ENCODE measurements around the gene HPS4. TPM values are rescaled to one million over a fixed set of nuclear protein-coding genes. Genes with fewer than 3 reads are reported as not detected.

The HPS4 gene
- total and polyA plus RNA-seq, 4 experiments from 2014 or later: 7.9 to 59.7 (median 36.9) TPM

GRCh38 chr22:26524870-26525269 is 41.3 kb upstream of the HPS4 start:
- ChIA-PET CTCF (ENCODE audit: partially characterized antibody) (interaction anchor here (1.1 kb wide), 1 partner anchor 105 kb away, joined by 3 read pairs; no protein-coding TSS in a partner anchor), POLR2A (ENCODE audit: partially characterized antibody) (no interaction called here)
- Histone ChIP-seq H3K36me3 (ENCODE audit: insufficient read depth, low read length) (peaks cover 27% of the 10 kb centered on the region), H3K9me3 (ENCODE audit: control insufficient read depth in 1 of 2, low read length in 2 of 2) (no peaks in the 10 kb centered on the region), H3K27me3 (ENCODE audit: insufficient read depth, low read length) (no peaks in the 10 kb centered on the region), H3K4me3 (ENCODE audit: low read length in 2 of 2) (no peak overlapping the region), H3K27ac (ENCODE audit: low read depth, low read length) (no peak overlapping the region), H3K4me1 (ENCODE audit: insufficient read depth, low read length) (no peaks in the 10 kb centered on the region)
- intact Hi-C loops (cut with micrococcal nuclease): no loop called here
- no peak for DNase-seq
- no peaks in the 10 kb centered on the region for H3K9me3 Mint-ChIP-seq
- H3K4me3 Mint-ChIP-seq: no peak overlapping the region
- H3K27me3 Mint-ChIP-seq: no peaks in the 10 kb centered on the region
- no peak overlapping the region for H3K27ac Mint-ChIP-seq
- no peaks in the 10 kb centered on the region for H3K4me1 Mint-ChIP-seq
- H3K36me3 Mint-ChIP-seq: peaks cover 30 to 49% of the 10 kb centered on the region in 2 donors

GRCh38 chr22:26522592-26522991 is 39.0 kb upstream of the HPS4 start:
- Mint-ChIP-seq H3K9me3 (no peaks in the 10 kb centered on the region), H3K4me3 (no peak overlapping the region), H3K27me3 (no peaks in the 10 kb centered on the region), H3K27ac (peak overlapping the region in 1 of 7 donors; percentile 46), H3K36me3 (peaks cover 26 to 37% of the 10 kb centered on the region in 2 donors), H3K4me1 (no peaks in the 10 kb centered on the region)
- H3K9me3 ChIP-seq (ENCODE audit: control insufficient read depth in 1 of 2, low read length in 2 of 2): no peaks in the 10 kb centered on the region
- intact Hi-C loops (cut with micrococcal nuclease): no loop called here
- CTCF ChIA-PET (ENCODE audit: partially characterized antibody): no interaction called here
- no peak for DNase-seq
- H3K4me1 ChIP-seq (ENCODE audit: insufficient read depth, low read length): no peaks in the 10 kb centered on the region
- POLR2A ChIA-PET (ENCODE audit: partially characterized antibody): interaction anchor here (1.0 kb wide), 1 partner anchor 149 kb away, joined by 3 read pairs; no protein-coding TSS in a partner anchor
- H3K4me3 ChIP-seq (ENCODE audit: low read length in 2 of 2): no peak overlapping the region
- H3K27me3 ChIP-seq (ENCODE audit: insufficient read depth, low read length): no peaks in the 10 kb centered on the region
- H3K27ac ChIP-seq (ENCODE audit: low read depth, low read length): no peak overlapping the region
- peaks cover 19% of the 10 kb centered on the region for H3K36me3 ChIP-seq (ENCODE audit: insufficient read depth, low read length)

- POLR2A ChIA-PET (ENCODE audit: partially characterized antibody): no interaction called here
- CTCF ChIA-PET (ENCODE audit: partially characterized antibody): no interaction called here
- H3K4me1 Mint-ChIP-seq: no peaks in the 10 kb centered on the region
Measured at GRCh38 chr22:26522012-26522411, 38.4 kb upstream of the HPS4 start.

GRCh38 chr22:26517429-26517828 is 33.8 kb upstream of the HPS4 start:
- POLR2A ChIA-PET (ENCODE audit: partially characterized antibody): interaction anchor here (1.0 kb wide), 1 partner anchor 142 kb away, joined by 3 read pairs; no protein-coding TSS in a partner anchor
- no peak overlapping the region for H3K4me3 ChIP-seq (ENCODE audit: low read length in 2 of 2)
- no peaks in the 10 kb centered on the region for H3K27me3 Mint-ChIP-seq
- peaks cover 7 to 15% (median 13%) of the 10 kb centered on the region in 4 donors for H3K4me1 Mint-ChIP-seq
- H3K27ac ChIP-seq (ENCODE audit: low read depth, low read length): no peak overlapping the region
- H3K36me3 ChIP-seq (ENCODE audit: insufficient read depth, low read length): no peaks in the 10 kb centered on the region
- no peaks in the 10 kb centered on the region for H3K9me3 Mint-ChIP-seq
- H3K36me3 Mint-ChIP-seq: peaks cover 0 to 6% of the 10 kb centered on the region in 2 donors
- DNase-seq: no peak
- CTCF ChIA-PET (ENCODE audit: partially characterized antibody): interaction anchor here (0.9 kb wide), 1 partner anchor 14 kb away, joined by 3 read pairs; no protein-coding TSS in a partner anchor
- peaks cover 9% of the 10 kb centered on the region for H3K4me1 ChIP-seq (ENCODE audit: insufficient read depth, low read length)
- H3K27me3 ChIP-seq (ENCODE audit: insufficient read depth, low read length): no peaks in the 10 kb centered on the region
- peak overlapping the region in 1 of 7 donors; percentile 19 for H3K27ac Mint-ChIP-seq
- intact Hi-C loops (cut with micrococcal nuclease): no loop called here
- no peaks in the 10 kb centered on the region for H3K9me3 ChIP-seq (ENCODE audit: control insufficient read depth in 1 of 2, low read length in 2 of 2)
- no peak overlapping the region for H3K4me3 Mint-ChIP-seq

More at GRCh38 chr22:26522012-26522411, 38.4 kb upstream of the HPS4 start:
- H3K27me3 ChIP-seq (ENCODE audit: insufficient read depth, low read length): no peaks in the 10 kb centered on the region
- peaks cover 22 to 33% of the 10 kb centered on the region in 2 donors for H3K36me3 Mint-ChIP-seq
- H3K27ac ChIP-seq (ENCODE audit: low read depth, low read length): no peak overlapping the region
- H3K9me3 ChIP-seq (ENCODE audit: control insufficient read depth in 1 of 2, low read length in 2 of 2): no peaks in the 10 kb centered on the region
- H3K4me1 ChIP-seq (ENCODE audit: insufficient read depth, low read length): no peaks in the 10 kb centered on the region
- H3K4me3 ChIP-seq (ENCODE audit: low read length in 2 of 2): no peak overlapping the region
- intact Hi-C loops (cut with micrococcal nuclease): no loop called here
- H3K36me3 ChIP-seq (ENCODE audit: insufficient read depth, low read length): peaks cover 13% of the 10 kb centered on the region
- no peak for DNase-seq
- no peak overlapping the region for H3K27ac Mint-ChIP-seq
- H3K9me3 Mint-ChIP-seq: no peaks in the 10 kb centered on the region
- no peak overlapping the region for H3K4me3 Mint-ChIP-seq
- H3K27me3 Mint-ChIP-seq: no peaks in the 10 kb centered on the region

GRCh38 chr22:26516503-26516902 is 32.9 kb upstream of the HPS4 start:
- CTCF ChIA-PET (ENCODE audit: partially characterized antibody): no interaction called here
- no peak overlapping the region for H3K27ac ChIP-seq (ENCODE audit: low read depth, low read length)

GRCh38 chr22:26515931-26516330 is 32.3 kb upstream of the HPS4 start:
- intact Hi-C loops (cut with micrococcal nuclease): no loop called here
- Mint-ChIP-seq H3K27ac (peak overlapping the region in 2 of 7 donors; percentile 38 to 51), H3K27me3 (no peaks in the 10 kb centered on the region), H3K4me3 (no peak overlapping the region), H3K9me3 (no peaks in the 10 kb centered on the region), H3K4me1 (peaks cover 18 to 28% (median 27%) of the 10 kb centered on the region in 4 donors), H3K36me3 (peaks cover 0 to 12% of the 10 kb centered on the region in 2 donors)
- peaks cover 17% of the 10 kb centered on the region for H3K4me1 ChIP-seq (ENCODE audit: insufficient read depth, low read length)
- POLR2A ChIA-PET (ENCODE audit: partially characterized antibody): interaction anchor here (0.6 to 5.5 kb wide), 2 partner anchors 15 to 32 kb away, joined by 3 to 68 read pairs; partner anchors contain the start of genes HPS4 and SRRD
- DNase-seq: no peak
- no peak overlapping the region for H3K4me3 ChIP-seq (ENCODE audit: low read length in 2 of 2)
- H3K36me3 ChIP-seq (ENCODE audit: insufficient read depth, low read length): no peaks in the 10 kb centered on the region
- CTCF ChIA-PET (ENCODE audit: partially characterized antibody): no interaction called here
- no peaks in the 10 kb centered on the region for H3K27me3 ChIP-seq (ENCODE audit: insufficient read depth, low read length)
- H3K9me3 ChIP-seq (ENCODE audit: control insufficient read depth in 1 of 2, low read length in 2 of 2): no peaks in the 10 kb centered on the region
- no peak overlapping the region for H3K27ac ChIP-seq (ENCODE audit: low read depth, low read length)

More at GRCh38 chr22:26516503-26516902, 32.9 kb upstream of the HPS4 start:
- Mint-ChIP-seq H3K36me3 (peaks cover 0 to 9% of the 10 kb centered on the region in 2 donors), H3K9me3 (no peaks in the 10 kb centered on the region), H3K27me3 (no peaks in the 10 kb centered on the region), H3K4me3 (no peak overlapping the region), H3K4me1 (peaks cover 14 to 23% (median 22%) of the 10 kb centered on the region in 4 donors), H3K27ac (no peak overlapping the region)
- H3K4me3 ChIP-seq (ENCODE audit: low read length in 2 of 2): no peak overlapping the region
- H3K27me3 ChIP-seq (ENCODE audit: insufficient read depth, low read length): no peaks in the 10 kb centered on the region
- POLR2A ChIA-PET (ENCODE audit: partially characterized antibody): interaction anchor here (0.6 to 5.5 kb wide), 2 partner anchors 15 to 33 kb away, joined by 3 to 68 read pairs; partner anchors contain the start of genes HPS4 and SRRD
- H3K9me3 ChIP-seq (ENCODE audit: control insufficient read depth in 1 of 2, low read length in 2 of 2): no peaks in the 10 kb centered on the region
- peaks cover 11% of the 10 kb centered on the region for H3K4me1 ChIP-seq (ENCODE audit: insufficient read depth, low read length)
- intact Hi-C loops (cut with micrococcal nuclease): no loop called here
- no peaks in the 10 kb centered on the region for H3K36me3 ChIP-seq (ENCODE audit: insufficient read depth, low read length)
- DNase-seq: no peak

- Mint-ChIP-seq H3K9me3 (no peaks in the 10 kb centered on the region), H3K4me1 (peaks cover 21 to 39% (median 35%) of the 10 kb centered on the region in 4 donors), H3K4me3 (peak overlapping the region in 2 of 8 donors; percentile 35 to 50), H3K36me3 (peaks cover 5 to 24% of the 10 kb centered on the region in 2 donors), H3K27me3 (no peaks in the 10 kb centered on the region), H3K27ac (peak overlapping the region in 1 of 7 donors; percentile 34)
- POLR2A ChIA-PET (ENCODE audit: partially characterized antibody): interaction anchor here (5.5 kb wide), 1 partner anchor 31 kb away, joined by 68 read pairs; the partner anchor contains the start of genes HPS4 and SRRD
- no peaks in the 10 kb centered on the region for H3K9me3 ChIP-seq (ENCODE audit: control insufficient read depth in 1 of 2, low read length in 2 of 2)
- H3K27ac ChIP-seq (ENCODE audit: low read depth, low read length): no peak overlapping the region
- no peak overlapping the region for H3K4me3 ChIP-seq (ENCODE audit: low read length in 2 of 2)
- intact Hi-C loops (cut with micrococcal nuclease): loop anchor here (5.0 kb wide), 1 partner anchor 78 kb away; the partner anchor contains the start of gene TPST2
- no peak for DNase-seq
- no peaks in the 10 kb centered on the region for H3K27me3 ChIP-seq (ENCODE audit: insufficient read depth, low read length)
- CTCF ChIA-PET (ENCODE audit: partially characterized antibody): interaction anchor here (0.7 kb wide), 1 partner anchor 19 kb away, joined by 3 read pairs; no protein-coding TSS in a partner anchor
- H3K4me1 ChIP-seq (ENCODE audit: insufficient read depth, low read length): peaks cover 21% of the 10 kb centered on the region
- H3K36me3 ChIP-seq (ENCODE audit: insufficient read depth, low read length): peaks cover 6% of the 10 kb centered on the region
Measured at GRCh38 chr22:26514419-26515161, 31.0 kb upstream of the HPS4 start.
